Measurements from ENCODE around the gene TAOK3.

Gene TAOK3

GRCh38 chr12:118160536-118160935 lies 212.2 kb downstream of the TAOK3 start:
- DNase-seq = no peak
- Histone ChIP-seq H3K4me3 (ENCODE audit: low read depth, low read length) (no peak overlapping the region), H3K36me3 (replicated peaks) (peaks cover 47% of the 10 kb centered on the region), H3K27me3 (replicated peaks) (no peaks in the 10 kb centered on the region), H3K27ac (no peak overlapping the region)
- TF ChIP-seq CTCF (IDR thresholded peaks at IDR 0.05; ENCODE audit: low read depth, low read length, missing control alignments) = no peak
- in situ Hi-C loops (cut with HindIII; ENCODE audit: low pct_ligation_motif_present, low sequenced_read_pairs) = no loop called here

GRCh38 chr12:118151755-118152154 lies 221.0 kb downstream of the TAOK3 start:
- no peak overlapping the region for H3K4me3 ChIP-seq (ENCODE audit: low read depth, low read length)
- no peak for TF ChIP-seq CTCF (IDR thresholded peaks at IDR 0.05; ENCODE audit: low read depth, low read length, missing control alignments)
- H3K36me3 ChIP-seq (replicated peaks) = peaks cover 25% of the 10 kb centered on the region
- H3K27me3 ChIP-seq (replicated peaks) = no peaks in the 10 kb centered on the region
- in situ Hi-C loops (cut with HindIII; ENCODE audit: low pct_ligation_motif_present, low sequenced_read_pairs) = no loop called here
- no peak for DNase-seq
- no peak overlapping the region for H3K27ac ChIP-seq

GRCh38 chr12:118150625-118151024 lies 222.1 kb downstream of the TAOK3 start:
- DNase-seq = no peak
- no peak for TF ChIP-seq CTCF (IDR thresholded peaks at IDR 0.05; ENCODE audit: low read depth, low read length, missing control alignments)
- H3K4me3 ChIP-seq (ENCODE audit: low read depth, low read length) = no peak overlapping the region
- in situ Hi-C loops (cut with HindIII; ENCODE audit: low pct_ligation_motif_present, low sequenced_read_pairs) = no loop called here
- H3K36me3 ChIP-seq (replicated peaks) = peaks cover 32% of the 10 kb centered on the region
- H3K27ac ChIP-seq = no peak overlapping the region
- no peaks in the 10 kb centered on the region for H3K27me3 ChIP-seq (replicated peaks)

- in situ Hi-C loops (cut with HindIII; ENCODE audit: low pct_ligation_motif_present, low sequenced_read_pairs) = no loop called here
Observed at GRCh38 chr12:118148287-118148686, 224.4 kb downstream of the TAOK3 start.

GRCh38 chr12:118145798-118146156 lies 226.9 kb downstream of the TAOK3 start:
- DNase-seq = no peak
- TF ChIP-seq CTCF (IDR thresholded peaks at IDR 0.05; ENCODE audit: low read depth, low read length, missing control alignments) = no peak
- H3K27ac ChIP-seq = no peak overlapping the region
- peaks cover 51% of the 10 kb centered on the region for H3K36me3 ChIP-seq (replicated peaks)
- H3K27me3 ChIP-seq (replicated peaks) = no peaks in the 10 kb centered on the region
- no peak overlapping the region for H3K4me3 ChIP-seq (ENCODE audit: low read depth, low read length)
- in situ Hi-C loops (cut with HindIII; ENCODE audit: low pct_ligation_motif_present, low sequenced_read_pairs) = no loop called here

More at GRCh38 chr12:118148287-118148686, 224.4 kb downstream of the TAOK3 start:
- Histone ChIP-seq H3K36me3 (replicated peaks) (peaks cover 41% of the 10 kb centered on the region), H3K27ac (no peak overlapping the region), H3K4me3 (ENCODE audit: low read depth, low read length) (no peak overlapping the region), H3K27me3 (replicated peaks) (no peaks in the 10 kb centered on the region)
- no peak for DNase-seq
- no peak for TF ChIP-seq CTCF (IDR thresholded peaks at IDR 0.05; ENCODE audit: low read depth, low read length, missing control alignments)

GRCh38 chr12:118145113-118145797 lies 227.5 kb downstream of the TAOK3 start:
- DNase-seq = no peak
- H3K27me3 ChIP-seq (replicated peaks) = no peaks in the 10 kb centered on the region
- H3K4me3 ChIP-seq (ENCODE audit: low read depth, low read length) = no peak overlapping the region
- H3K36me3 ChIP-seq (replicated peaks) = peaks cover 49% of the 10 kb centered on the region
- TF ChIP-seq CTCF (IDR thresholded peaks at IDR 0.05; ENCODE audit: low read depth, low read length, missing control alignments) = no peak
- in situ Hi-C loops (cut with HindIII; ENCODE audit: low pct_ligation_motif_present, low sequenced_read_pairs) = no loop called here
- no peak overlapping the region for H3K27ac ChIP-seq

Measured in brain microvascular endothelial cell (primary cell).